Measurements from ENCODE around the gene ZAR1.
A peak's percentile ranks its signal among the peaks of the same experiment; 100 is the strongest.
"Not testable (repeated sequence)": the region's sequence is repeated elsewhere in the genome, so short reads cannot be mapped to it uniquely, and the experiment has no call there.

ZAR1 gene

GRCh38 chr4:48490012-48490679 lies at the start of gene ZAR1:
Gene ZAR1 (plus strand): TSS chr4:48490252. CDS start chr4:48490292, 40 bp downstream.
- no peak for DNase-seq

DNA sequence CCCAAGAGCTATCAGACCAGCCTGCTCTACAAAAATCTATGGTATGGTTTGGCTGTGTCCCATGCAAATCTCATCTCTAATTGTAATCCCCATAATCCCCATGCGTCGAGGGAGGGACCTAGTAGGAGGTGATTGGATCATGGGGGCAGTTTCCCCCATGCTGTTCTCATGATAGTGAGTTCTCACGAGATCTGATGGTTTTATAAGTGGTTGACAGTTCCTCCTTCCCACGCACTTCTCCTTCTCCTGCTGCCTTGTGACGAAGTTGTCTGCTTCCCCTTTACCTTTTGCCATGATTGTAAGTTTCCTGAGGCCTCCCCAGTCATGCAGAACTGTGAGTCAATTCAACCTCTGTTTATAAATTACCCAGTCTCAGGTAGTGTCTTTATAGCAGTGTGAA lies 49.1 kb upstream of the ZAR1 start:
- DNase-seq: not testable (repeated sequence)

GRCh38 chr4:48445704-48446103 lies 44.3 kb upstream of the ZAR1 start:
- peak; percentile 2 for DNase-seq

- DNase-seq: no peak
These were observed 43.4 kb upstream of the ZAR1 start for GRCh38 chr4:48446642-48447041.

GRCh38 chr4:48449151-48449550 lies 40.9 kb upstream of the ZAR1 start:
- DNase-seq: no peak

DNA sequence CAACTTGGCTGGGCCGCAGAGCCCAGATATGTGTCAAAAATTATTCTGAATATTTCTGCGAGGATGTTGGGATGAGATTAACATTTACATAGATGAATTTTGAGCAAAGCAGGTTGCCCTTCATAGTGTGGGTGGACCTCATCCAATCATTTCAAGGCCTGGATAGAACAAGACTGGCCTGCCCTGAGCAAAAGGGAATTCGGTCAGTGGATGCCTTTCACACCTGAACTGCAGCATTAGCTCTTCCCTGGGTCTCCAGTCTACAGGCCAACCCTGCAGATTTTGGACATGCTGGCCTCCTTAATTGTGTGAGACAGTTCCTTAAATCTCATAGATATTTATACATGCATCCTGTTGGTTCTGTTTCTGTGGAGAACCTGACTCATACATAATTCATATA lies 39.3 kb upstream of the ZAR1 start:
- no peak for DNase-seq

DNA sequence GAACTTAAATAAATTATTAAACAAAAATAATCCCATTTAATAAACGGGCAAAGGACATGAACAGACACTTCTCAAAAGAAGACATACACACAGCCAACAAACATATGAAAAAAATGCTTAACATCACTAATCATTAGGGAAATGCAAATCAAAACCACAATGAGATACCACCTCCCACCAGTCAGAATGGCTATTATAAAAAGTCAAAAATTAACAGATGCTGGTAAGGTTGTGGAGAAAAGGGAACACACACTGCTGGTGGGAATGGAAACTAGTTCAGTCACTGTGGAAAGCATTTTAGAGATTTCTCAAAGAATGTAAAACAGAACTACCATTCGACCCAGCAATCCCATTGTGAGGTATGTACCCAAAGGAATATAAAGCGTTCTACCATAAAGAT lies 38.4 kb upstream of the ZAR1 start:
- DNase-seq: not testable (repeated sequence)

DNA sequence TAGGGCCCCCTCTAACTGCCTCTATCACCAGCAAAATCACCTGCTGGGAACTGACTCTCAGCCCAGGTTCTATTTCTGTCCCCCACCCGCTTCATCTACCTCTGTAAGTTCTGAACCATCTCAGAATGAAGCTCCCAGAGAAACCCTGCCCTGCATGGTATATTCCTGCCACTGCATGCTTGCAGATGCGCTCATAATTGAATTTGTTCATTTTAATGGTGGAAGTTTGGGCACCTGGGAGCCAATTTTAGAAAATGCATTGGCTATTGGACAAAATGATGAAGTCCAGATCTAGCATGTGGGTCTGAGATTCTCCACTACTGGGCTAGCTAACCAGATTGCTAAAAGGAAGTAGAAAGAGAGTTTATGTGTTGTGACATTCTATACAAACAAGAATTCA lies 35.5 kb upstream of the ZAR1 start:
- no peak for DNase-seq

DNA sequence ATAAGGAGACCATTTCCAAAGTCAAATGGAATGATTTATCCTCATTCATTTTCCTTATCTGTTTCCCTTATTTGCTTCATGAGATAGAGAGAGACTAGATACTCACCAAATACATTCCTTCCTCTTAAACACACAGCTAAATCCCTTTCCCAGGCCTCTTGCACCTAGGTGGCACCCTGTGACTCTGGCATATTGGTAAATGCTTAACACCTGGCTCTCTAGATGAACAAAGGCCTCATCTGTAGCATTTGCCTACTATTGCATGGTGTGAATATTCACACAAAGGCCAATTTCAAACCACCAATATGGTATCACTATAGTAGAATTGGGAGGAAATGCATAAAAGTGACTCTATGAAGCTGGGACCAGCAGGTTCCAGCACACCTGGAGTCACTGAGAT lies 29.1 kb upstream of the ZAR1 start:
- DNase-seq: no peak

DNA sequence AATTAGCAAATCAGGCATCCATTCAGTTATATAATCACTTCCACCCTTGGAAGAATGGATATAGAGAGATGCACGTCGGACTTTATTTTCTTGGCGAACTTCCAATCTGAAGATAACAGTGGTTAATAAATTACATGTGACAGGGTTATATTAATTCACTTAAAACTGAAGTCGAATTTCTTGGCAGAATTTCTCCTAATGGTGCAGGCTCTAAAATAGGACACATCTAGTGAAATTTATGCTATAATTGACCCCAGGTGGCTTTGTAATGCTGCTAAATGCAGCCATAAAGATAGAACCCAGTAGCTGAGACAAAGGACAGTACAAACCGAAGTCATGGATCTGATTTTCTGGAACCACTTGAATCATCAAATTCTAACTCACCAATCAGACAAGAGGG lies 27.7 kb upstream of the ZAR1 start:
- DNase-seq: no peak

- DNase-seq: no peak
These were observed 22.6 kb upstream of the ZAR1 start for GRCh38 chr4:48467442-48467841.

DNA sequence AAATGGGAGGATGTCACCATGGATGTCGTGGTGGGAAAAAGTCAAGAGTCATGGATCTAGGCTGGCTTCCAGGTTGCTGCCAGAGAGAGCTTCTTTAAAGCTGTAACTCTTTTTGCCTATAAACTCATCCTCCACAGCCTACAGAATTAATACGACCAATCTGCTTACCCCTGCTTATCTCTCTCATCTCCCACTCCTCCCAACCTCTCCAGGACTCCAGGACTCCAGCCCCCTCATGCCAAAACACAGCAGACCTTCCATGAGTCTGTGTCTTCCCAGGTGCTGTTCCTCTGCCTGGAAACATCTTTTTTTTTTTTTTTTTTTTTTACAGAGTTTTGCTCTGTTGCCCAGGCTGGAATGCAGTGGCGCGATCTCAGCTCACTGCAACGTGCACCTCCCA lies 22.2 kb upstream of the ZAR1 start:
- no peak for DNase-seq

GRCh38 chr4:48470137-48470536 lies 19.9 kb upstream of the ZAR1 start:
- no peak for DNase-seq

GRCh38 chr4:48470570-48470969 lies 19.5 kb upstream of the ZAR1 start:
- no peak for DNase-seq

- no peak for DNase-seq
These were observed 17.3 kb upstream of the ZAR1 start for GRCh38 chr4:48472794-48473193.

DNA sequence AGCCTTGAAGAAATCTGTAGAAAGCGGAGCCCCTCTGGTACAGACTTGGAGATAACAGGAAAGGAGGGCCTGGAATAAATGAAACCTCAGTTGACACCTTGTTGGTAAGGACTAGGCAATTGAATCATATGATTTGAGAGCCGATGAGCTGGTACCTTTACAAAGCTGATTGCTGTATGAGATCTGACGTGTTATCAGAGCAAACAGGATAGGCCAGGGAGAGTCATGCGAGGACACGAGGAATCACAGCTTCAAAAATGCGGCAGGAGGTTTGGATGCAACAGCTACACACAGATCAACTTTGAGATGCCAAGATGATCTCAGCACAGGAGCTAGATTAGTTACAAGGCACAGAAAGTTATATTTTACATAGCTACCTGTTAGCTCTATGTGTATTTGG lies 14.3 kb upstream of the ZAR1 start:
- DNase-seq: no peak

DNA sequence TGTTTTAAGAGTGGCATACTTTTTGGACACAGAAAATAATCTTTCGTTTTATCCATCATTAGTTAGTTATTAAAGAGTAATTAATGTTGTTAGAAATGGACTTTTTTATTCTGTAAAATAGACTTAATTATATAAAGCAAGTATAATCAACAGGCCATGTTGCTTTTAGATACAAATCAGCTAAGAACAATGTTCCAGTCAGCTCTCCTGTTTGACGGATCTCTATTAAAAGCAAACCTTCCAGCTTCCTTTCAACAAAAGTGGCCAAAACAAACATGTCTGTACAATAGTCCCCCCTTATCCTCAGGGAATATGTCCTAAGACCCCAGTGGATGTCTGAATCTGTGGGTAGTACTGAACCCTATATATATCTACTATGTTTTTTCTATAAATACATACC lies 11.8 kb upstream of the ZAR1 start:
- no peak for DNase-seq

DNA sequence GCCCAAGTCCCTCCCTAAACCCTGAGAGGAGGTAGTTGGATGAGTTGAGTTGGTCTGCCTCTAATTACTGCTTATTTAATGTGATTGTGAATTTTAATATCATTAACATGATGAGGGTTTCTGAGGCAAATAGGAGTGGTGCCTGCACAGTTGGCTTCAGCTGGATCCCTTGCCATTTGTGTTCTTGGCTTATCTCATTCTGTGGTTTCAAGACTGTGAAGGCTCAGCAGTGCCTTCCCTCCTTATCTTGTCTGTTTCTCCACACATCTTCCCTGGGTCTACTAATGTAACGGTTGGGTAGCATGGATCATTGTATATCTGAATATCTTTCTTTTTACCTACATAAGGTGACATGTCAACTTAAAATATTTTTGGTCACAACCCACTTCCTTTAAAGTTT lies 8.5 kb upstream of the ZAR1 start:
- no peak for DNase-seq

GRCh38 chr4:48483006-48483776 lies 6.9 kb upstream of the ZAR1 start, which contains the start of gene SLC10A4:
Gene SLC10A4 (plus strand): TSS chr4:48483343. CDS start chr4:48483562, 219 bp downstream.
- no peak for DNase-seq

DNA sequence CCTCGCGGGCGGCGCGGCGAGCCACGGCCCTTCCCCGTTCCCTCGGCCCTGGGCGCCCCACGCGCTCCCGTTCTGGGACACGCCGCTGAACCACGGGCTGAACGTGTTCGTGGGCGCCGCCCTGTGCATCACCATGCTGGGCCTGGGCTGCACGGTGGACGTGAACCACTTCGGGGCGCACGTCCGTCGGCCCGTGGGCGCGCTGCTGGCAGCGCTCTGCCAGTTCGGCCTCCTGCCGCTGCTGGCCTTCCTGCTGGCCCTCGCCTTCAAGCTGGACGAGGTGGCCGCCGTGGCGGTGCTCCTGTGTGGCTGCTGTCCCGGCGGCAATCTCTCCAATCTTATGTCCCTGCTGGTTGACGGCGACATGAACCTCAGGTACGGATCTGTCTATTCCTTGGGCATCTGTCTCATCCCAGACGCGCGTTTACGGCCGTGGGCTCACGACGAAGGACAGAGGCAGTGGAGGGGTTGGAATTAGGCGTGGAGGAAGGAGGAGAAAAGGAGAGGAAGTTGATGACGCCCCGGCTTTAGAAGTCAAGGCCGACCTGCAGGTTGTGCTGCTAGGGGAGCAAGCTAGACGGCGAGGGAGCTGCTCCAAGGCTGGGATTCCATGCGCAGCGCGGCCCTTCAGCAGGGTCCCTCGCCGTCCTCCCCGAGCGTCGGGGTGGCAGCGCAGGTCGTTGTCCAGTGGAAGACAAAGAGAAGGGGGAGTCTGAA lies 6.1 kb upstream of the ZAR1 start:
- DNase-seq: no peak

DNA sequence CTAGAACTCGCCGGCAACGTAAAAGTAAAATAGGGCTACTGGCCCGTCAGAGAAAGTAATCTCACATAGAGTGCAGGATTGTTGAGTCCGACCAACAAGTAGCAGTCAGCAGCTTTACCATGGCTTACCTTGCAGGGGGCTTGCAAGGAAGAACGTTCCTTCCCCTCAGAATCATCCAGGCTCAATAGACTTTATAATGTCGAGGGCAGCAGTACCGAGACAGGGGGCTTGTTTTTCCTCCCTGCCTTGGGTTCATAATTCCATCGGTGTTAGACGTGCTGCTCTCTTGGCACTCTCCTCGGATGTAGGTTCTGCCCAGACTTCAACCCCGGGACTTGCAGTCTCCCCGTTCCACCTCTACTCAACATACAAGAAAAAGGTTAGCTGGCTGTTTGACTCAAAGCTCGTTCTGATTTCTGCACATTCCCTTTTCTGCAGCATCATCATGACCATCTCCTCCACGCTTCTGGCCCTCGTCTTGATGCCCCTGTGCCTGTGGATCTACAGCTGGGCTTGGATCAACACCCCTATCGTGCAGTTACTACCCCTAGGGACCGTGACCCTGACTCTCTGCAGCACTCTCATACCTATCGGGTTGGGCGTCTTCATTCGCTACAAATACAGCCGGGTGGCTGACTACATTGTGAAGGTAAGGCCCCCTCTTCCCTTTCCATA lies 5.4 kb upstream of the ZAR1 start:
- DNase-seq: no peak

DNA sequence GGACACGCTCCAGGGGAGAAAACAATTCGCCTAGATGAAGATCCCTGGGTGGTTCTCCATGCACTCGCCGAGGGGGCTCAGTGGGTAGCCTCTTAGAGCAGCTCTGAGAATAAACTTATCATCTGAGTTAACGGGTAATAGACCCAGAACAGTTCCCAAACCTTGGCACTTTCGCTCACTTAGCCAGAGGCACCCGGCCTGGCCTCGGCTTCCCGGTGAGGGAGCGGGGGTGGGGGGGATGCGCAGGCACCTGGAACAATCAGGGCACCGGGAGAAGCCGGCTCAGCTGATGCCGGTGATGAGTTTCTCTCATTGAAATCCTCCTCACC lies 405 bp upstream of the ZAR1 start:
- DNase-seq: no peak

- DNase-seq: no peak
These were observed 845 bp downstream of the ZAR1 start for GRCh38 chr4:48490680-48491513.

Data from NCI-H446 treated with DMSO at 0.1 percent for 48 hours (cell line).